Immature natural killer cell (primary cell): ENCODE measurements around the gene THUMPD2. TPM values are rescaled to one million over a fixed set of nuclear protein-coding genes. Genes with fewer than 3 reads are reported as not detected.

Experiments
- DNase-seq, 3 donors: peaks; one replicate each; pipeline ENCODE4 v3.0.0; 2022; ENCODE audit warnings: mixed read lengths in 1 of 3
- H3K27ac Mint-ChIP-seq, 6 donors: one replicate each; pipeline ENCODE4 v1.8.0; 2020; ENCODE audit warnings: mixed read lengths in 6 of 6, mild to moderate bottlenecking in 5 of 6, inconsistent platforms in 4 of 6, moderate library complexity in 3 of 6
- H3K27me3 Mint-ChIP-seq, 3 donors: one replicate each; pipeline ENCODE4 v1.8.0; 2020 to 2021; ENCODE audit warnings: low read depth in 3 of 3, mild to moderate bottlenecking in 3 of 3, mixed read lengths in 3 of 3, moderate library complexity in 3 of 3, inconsistent platforms in 1 of 3
- H3K36me3 Mint-ChIP-seq, 3 donors: one replicate each; pipeline ENCODE4 v1.8.0; 2020; ENCODE audit warnings: mixed read lengths in 3 of 3, inconsistent platforms in 2 of 3, mild to moderate bottlenecking in 2 of 3
- H3K4me1 Mint-ChIP-seq, 2 donors: one replicate each; pipeline ENCODE4 v1.8.0; 2020; ENCODE audit warnings: inconsistent platforms in 2 of 2, mild to moderate bottlenecking in 2 of 2, mixed read lengths in 2 of 2, moderate library complexity in 1 of 2
- H3K4me3 Mint-ChIP-seq, 5 donors: one replicate each; pipeline ENCODE4 v1.8.0; 2020; ENCODE audit warnings: mild to moderate bottlenecking in 5 of 5, mixed read lengths in 5 of 5, inconsistent platforms in 3 of 5, moderate library complexity in 3 of 5
- H3K9me3 Mint-ChIP-seq, 6 donors: one replicate each; pipeline ENCODE4 v1.8.0; 2020; ENCODE audit warnings: mild to moderate bottlenecking in 6 of 6, mixed read lengths in 6 of 6, inconsistent platforms in 4 of 6, moderate library complexity in 3 of 6
- polyA plus RNA-seq, 3 donors: library from polyadenylated mRNA; unstranded; fragments of 300-500 nt; fragmentation: Illumina TruSeq; gene quantifications; one replicate each; pipeline ENCODE4 v1.2.3, GENCODE V29; 2021

The THUMPD2 gene
- polyA plus RNA-seq, 3 donors from 2014 or later, result 4.0 to 15.0 (median 5.1) TPM

DNA sequence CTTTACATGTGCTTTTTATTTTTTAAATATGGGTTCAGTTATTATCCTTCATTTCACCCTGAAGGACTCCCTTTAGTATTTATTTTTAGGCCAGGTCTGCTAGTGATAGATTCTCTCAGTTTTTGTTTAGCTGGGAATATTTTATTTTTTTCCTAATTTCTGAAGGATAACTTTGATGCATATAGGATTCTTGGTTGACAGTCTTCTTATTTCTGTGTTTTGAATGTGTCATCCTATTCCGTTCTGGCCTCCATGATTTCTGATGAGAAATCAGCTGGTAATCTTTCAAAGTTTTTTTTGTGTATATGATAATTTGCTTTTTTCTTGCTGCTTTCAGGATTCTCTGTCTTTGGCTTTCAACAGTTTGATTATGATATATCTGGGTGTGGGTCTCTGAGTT, 77.9 kb downstream of the THUMPD2 start:
- DNase-seq, result no peak
- peaks cover 5 to 9% (median 7%) of the 10 kb centered on the region in 3 donors for H3K27me3 Mint-ChIP-seq
- peaks cover 13 to 27% (median 18%) of the 10 kb centered on the region in 6 donors for H3K9me3 Mint-ChIP-seq
- no peak overlapping the region for H3K27ac Mint-ChIP-seq
- H3K36me3 Mint-ChIP-seq, result peaks cover 0 to 5% (median 0%) of the 10 kb centered on the region in 3 donors
- H3K4me1 Mint-ChIP-seq, result no peaks in the 10 kb centered on the region
- no peak overlapping the region for H3K4me3 Mint-ChIP-seq

DNA sequence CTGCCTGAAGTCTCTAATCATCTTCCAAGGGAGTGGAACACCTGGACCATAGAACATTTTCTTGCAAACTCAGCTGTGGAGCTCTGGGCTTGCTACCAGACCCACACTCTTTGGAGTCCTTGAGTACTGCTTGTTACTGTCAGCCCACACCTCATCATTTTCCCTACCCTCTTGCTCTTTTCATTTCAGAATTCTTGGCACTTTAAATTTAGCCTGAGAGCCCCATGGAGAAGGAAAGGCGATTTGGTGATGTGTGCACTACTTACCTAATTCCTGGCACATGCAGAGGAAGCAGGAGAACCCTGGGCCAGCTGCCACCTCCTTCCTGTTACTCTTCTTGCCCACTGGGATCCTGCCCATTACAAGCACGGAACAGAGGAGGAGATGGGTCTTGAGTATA, 81.6 kb downstream of the THUMPD2 start:
- Mint-ChIP-seq H3K4me1 (no peaks in the 10 kb centered on the region), H3K27ac (no peak overlapping the region), H3K4me3 (no peak overlapping the region), H3K27me3 (peaks cover 6 to 8% (median 6%) of the 10 kb centered on the region in 3 donors), H3K9me3 (peaks cover 13 to 26% (median 18%) of the 10 kb centered on the region in 6 donors), H3K36me3 (peaks cover 0 to 5% (median 0%) of the 10 kb centered on the region in 3 donors)
- DNase-seq, result no peak

DNA sequence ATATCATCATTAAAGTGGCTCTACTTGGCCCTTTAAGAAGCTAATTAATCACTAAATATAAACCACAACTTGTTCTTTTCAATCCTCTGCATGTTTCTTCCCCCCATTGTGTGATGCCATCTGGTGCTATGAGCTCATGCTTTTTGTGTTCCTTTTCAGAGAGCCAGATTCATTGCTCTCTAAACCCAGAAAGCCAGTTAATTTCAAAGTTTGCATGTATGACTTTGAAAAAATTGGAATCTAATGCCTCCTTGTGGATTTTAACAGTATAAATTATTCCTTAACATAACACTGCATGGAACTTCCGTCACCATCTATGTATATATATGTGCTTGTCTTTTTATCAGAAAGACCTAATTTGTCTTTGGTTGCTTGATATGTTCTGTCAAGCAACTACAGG, 82.2 kb downstream of the THUMPD2 start:
- H3K4me1 Mint-ChIP-seq, result no peaks in the 10 kb centered on the region
- H3K9me3 Mint-ChIP-seq, result peaks cover 11 to 20% (median 13%) of the 10 kb centered on the region in 6 donors
- H3K4me3 Mint-ChIP-seq, result no peak overlapping the region
- peaks cover 5 to 11% (median 6%) of the 10 kb centered on the region in 3 donors for H3K27me3 Mint-ChIP-seq
- H3K36me3 Mint-ChIP-seq, result peaks cover 0 to 5% (median 0%) of the 10 kb centered on the region in 3 donors
- DNase-seq, result no peak
- no peak overlapping the region for H3K27ac Mint-ChIP-seq

- no peak overlapping the region for H3K27ac Mint-ChIP-seq
- H3K27me3 Mint-ChIP-seq, result peaks cover 1 to 10% (median 5%) of the 10 kb centered on the region in 3 donors
These were observed 82.9 kb downstream of the THUMPD2 start for GRCh38 chr2:39696101-39696553.

GRCh38 chr2:39693245-39693644, 85.8 kb downstream of the THUMPD2 start:
- Mint-ChIP-seq H3K4me1 (no peaks in the 10 kb centered on the region), H3K27me3 (peaks cover 0 to 12% (median 2%) of the 10 kb centered on the region in 3 donors), H3K9me3 (peaks cover 0 to 9% (median 0%) of the 10 kb centered on the region in 6 donors), H3K4me3 (no peak overlapping the region), H3K36me3 (no peaks in the 10 kb centered on the region), H3K27ac (no peak overlapping the region)
- no peak for DNase-seq

More at GRCh38 chr2:39696101-39696553, 82.9 kb downstream of the THUMPD2 start:
- no peaks in the 10 kb centered on the region for H3K4me1 Mint-ChIP-seq
- no peak overlapping the region for H3K4me3 Mint-ChIP-seq
- no peak for DNase-seq
- peaks cover 0 to under 1% (median 0%) of the 10 kb centered on the region in 3 donors for H3K36me3 Mint-ChIP-seq
- H3K9me3 Mint-ChIP-seq, result peaks cover 5 to 13% (median 7%) of the 10 kb centered on the region in 6 donors

DNA sequence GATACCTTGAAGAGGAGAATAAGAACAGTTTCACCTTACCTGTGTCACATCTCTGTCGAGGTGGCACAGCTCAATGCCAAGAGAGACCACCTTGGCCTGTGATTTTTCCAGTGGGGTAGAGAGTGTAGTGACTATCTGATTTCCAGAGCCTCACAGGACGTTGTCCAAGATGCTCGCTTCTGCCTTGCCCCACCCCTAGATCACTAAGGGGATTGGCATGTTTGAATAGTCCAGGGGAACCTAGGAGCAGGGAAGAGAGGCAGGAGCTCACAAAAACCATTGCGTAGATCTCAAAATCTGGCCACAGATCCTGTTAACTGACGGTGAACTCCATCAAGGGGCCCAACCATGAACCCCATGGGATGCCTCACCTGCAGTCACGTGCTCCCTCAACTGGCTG, 89.2 kb downstream of the THUMPD2 start:
- H3K27ac Mint-ChIP-seq, result no peak overlapping the region
- H3K36me3 Mint-ChIP-seq, result no peaks in the 10 kb centered on the region
- H3K27me3 Mint-ChIP-seq, result peaks cover 0 to 9% (median 0%) of the 10 kb centered on the region in 3 donors
- no peaks in the 10 kb centered on the region for H3K4me1 Mint-ChIP-seq
- no peak for DNase-seq
- H3K9me3 Mint-ChIP-seq, result peaks cover 0 to 9% (median 0%) of the 10 kb centered on the region in 6 donors
- no peak overlapping the region for H3K4me3 Mint-ChIP-seq

DNA sequence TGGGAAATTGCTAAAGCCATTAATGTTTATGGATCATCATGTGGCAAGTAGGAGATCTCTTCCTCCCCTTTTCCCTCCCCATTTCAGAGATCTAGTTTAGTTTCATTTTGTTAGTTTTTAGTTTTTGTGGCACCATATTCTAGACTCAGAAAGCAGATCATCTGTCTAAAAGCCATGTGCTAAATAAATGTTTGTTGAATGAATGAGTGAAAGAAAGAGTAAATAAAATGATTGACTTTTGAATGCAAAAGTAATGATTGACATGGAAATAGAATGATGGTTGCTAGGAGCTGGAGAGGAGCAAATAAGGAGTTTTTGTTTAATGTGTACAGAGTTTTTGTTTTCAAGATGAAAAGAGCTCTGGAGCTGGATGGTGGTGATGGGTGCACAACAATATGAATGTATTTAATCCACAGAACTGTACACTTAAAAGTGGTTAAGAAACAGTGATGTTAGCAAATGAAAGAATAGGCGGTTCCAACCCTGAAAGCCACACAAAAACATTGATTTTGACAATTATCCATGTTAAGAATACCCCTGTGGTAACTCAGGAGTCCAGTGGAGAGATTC, 89.7 kb downstream of the THUMPD2 start:
- Mint-ChIP-seq H3K27me3 (peaks cover 0 to 10% (median 2%) of the 10 kb centered on the region in 3 donors), H3K4me1 (no peaks in the 10 kb centered on the region)

DNA sequence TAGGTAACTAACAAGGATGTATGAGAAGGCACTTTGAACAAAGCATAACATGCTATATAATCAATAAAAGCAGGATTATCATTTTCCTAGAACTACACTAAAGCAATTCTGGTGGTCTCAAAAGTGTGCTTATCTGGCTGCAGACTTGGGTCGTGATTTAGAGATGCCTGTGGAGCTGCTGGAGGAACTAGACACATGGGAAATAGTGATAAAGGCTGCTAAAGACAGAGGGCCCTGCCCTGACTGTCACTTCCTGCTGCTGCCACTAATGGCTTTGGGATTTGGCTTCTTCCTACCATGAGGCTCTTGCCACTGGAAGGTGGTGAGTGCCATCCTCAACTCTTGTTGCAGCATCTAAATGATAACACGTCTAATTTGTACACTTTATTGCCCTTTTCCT, 90.9 kb downstream of the THUMPD2 start:
- H3K9me3 Mint-ChIP-seq, result peaks cover 0 to 12% (median 0%) of the 10 kb centered on the region in 6 donors
- no peak overlapping the region for H3K4me3 Mint-ChIP-seq
- H3K27ac Mint-ChIP-seq, result no peak overlapping the region
- H3K4me1 Mint-ChIP-seq, result no peaks in the 10 kb centered on the region
- H3K27me3 Mint-ChIP-seq, result peaks cover 0 to 10% (median 2%) of the 10 kb centered on the region in 3 donors
- DNase-seq, result no peak
- H3K36me3 Mint-ChIP-seq, result no peaks in the 10 kb centered on the region

More for the DNA sequence above, 89.7 kb downstream of the THUMPD2 start:
- no peak for DNase-seq
- no peak overlapping the region for H3K27ac Mint-ChIP-seq
- H3K4me3 Mint-ChIP-seq, result no peak overlapping the region
- peaks cover 0 to 12% (median 0%) of the 10 kb centered on the region in 6 donors for H3K9me3 Mint-ChIP-seq
- no peaks in the 10 kb centered on the region for H3K36me3 Mint-ChIP-seq

- Mint-ChIP-seq H3K4me3 (no peak overlapping the region), H3K27ac (no peak overlapping the region), H3K9me3 (peaks cover 0 to 10% (median 0%) of the 10 kb centered on the region in 6 donors), H3K27me3 (peaks cover 0 to 5% (median 2%) of the 10 kb centered on the region in 3 donors), H3K4me1 (no peaks in the 10 kb centered on the region), H3K36me3 (no peaks in the 10 kb centered on the region)
- no peak for DNase-seq
These were observed 92.6 kb downstream of the THUMPD2 start for GRCh38 chr2:39686456-39686855.

Other genes with a start within 250 kb of the THUMPD2 start
- gene TMEM178A, start 113.3 kb downstream of the THUMPD2 start, polyA plus RNA-seq, result not detected